ENCODE results near the gene CFTR. TPM values are rescaled to one million over a fixed set of nuclear protein-coding genes. Genes with fewer than 3 reads are reported as not detected.

The CFTR gene
- total RNA-seq, 2 experiments from 2014 or later, result not detected

DNA sequence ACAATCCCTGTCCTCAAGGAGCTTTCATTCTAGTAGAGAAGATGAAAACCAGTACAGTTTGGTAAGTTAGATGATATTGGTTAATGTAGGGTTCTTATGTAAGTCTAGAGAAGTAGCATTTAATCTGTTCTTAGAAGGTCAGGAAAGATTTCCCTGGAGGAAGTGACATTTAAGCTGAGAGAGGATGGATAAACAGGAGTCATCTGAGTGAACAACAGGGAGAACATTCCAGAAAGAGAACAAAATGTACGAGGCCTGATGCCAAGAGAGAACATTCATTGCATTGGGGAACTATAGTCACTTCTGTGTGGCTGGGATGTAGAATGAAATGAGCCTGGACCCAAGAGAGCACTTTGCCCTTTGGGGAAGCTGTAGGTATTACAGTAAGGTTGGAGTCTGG is 88.0 kb downstream of the CFTR start:
- no peaks in the 10 kb centered on the region for H3K9me3 Mint-ChIP-seq
- intact Hi-C loops (cut with DNase I, micrococcal nuclease), result no loop called here
- CTCF ChIA-PET, result no interaction called here
- ATAC-seq (ENCODE audit: poor library complexity) (no peak), DNase-seq (no peak)
- Histone ChIP-seq H3K4me3 (ENCODE audit: low read length) (no peak overlapping the region), H3K4me1 (ENCODE audit: insufficient read depth, low read length) (no peaks in the 10 kb centered on the region), H3K9me3 (ENCODE audit: control insufficient read depth in 1 of 2, insufficient read depth in 1 of 2, low read length in 2 of 2) (no peaks in the 10 kb centered on the region), H3K36me3 (ENCODE audit: insufficient read depth, low read length) (no peaks in the 10 kb centered on the region), H3K27ac (ENCODE audit: low read depth in 1 of 2, low read length in 2 of 2) (no peak overlapping the region), H3K27me3 (ENCODE audit: control insufficient read depth in 1 of 2, insufficient read depth in 2 of 2, low read length in 2 of 2) (no peaks in the 10 kb centered on the region)
- no peak overlapping the region for H3K27ac Mint-ChIP-seq
- POLR2A ChIA-PET, result no interaction called here
- H3K4me1 Mint-ChIP-seq (ENCODE audit: low read depth), result no peaks in the 10 kb centered on the region
- TF ChIP-seq, protein P1, sequence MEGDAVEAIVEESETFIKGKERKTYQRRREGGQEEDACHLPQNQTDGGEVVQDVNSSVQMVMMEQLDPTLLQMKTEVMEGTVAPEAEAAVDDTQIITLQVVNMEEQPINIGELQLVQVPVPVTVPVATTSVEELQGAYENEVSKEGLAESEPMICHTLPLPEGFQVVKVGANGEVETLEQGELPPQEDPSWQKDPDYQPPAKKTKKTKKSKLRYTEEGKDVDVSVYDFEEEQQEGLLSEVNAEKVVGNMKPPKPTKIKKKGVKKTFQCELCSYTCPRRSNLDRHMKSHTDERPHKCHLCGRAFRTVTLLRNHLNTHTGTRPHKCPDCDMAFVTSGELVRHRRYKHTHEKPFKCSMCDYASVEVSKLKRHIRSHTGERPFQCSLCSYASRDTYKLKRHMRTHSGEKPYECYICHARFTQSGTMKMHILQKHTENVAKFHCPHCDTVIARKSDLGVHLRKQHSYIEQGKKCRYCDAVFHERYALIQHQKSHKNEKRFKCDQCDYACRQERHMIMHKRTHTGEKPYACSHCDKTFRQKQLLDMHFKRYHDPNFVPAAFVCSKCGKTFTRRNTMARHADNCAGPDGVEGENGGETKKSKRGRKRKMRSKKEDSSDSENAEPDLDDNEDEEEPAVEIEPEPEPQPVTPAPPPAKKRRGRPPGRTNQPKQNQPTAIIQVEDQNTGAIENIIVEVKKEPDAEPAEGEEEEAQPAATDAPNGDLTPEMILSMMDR (IDR thresholded peaks at IDR 0.05), result no peak
- H3K36me3 Mint-ChIP-seq (ENCODE audit: low read depth), result no peaks in the 10 kb centered on the region
- H3K4me3 Mint-ChIP-seq, result no peak overlapping the region
- no peaks in the 10 kb centered on the region for H3K27me3 Mint-ChIP-seq

DNA sequence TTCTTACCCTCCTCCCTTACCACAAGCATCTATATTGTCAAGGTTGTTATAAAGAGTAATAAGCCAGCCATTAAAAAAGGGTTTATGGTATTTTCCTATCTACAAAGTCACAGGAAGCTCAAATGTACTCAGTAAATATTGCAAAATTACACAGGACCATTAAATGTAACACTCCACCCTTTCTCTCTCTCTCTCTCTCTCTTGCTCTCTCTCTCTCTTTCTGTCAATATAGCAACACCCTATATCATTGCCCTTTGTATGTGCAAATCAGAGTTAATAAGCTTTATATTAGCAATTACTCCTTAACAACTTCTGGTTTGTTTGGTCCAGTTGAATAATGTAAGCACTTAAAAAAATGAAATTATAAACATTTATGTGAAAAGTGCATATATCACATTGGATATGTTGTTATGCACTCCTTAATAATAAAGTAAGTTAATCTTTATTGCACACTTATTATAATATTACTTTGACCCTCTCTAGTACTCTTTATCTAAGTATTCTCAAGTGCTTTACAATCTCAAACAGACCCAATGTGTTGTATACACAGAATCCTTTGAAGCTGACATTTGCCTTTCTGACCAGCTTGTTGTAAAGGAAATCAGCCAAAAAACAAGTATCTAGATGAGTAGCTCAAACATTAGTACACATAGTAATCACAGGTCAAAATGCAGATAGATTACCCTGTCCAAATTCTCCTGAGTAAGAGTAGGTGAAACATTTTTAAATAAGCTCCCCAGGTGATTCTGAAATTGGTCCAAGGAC is 93.2 kb downstream of the CFTR start:
- ChIA-PET POLR2A (no interaction called here), CTCF (no interaction called here)
- no peak overlapping the region for H3K4me3 ChIP-seq (ENCODE audit: low read length)
- no peaks in the 10 kb centered on the region for H3K36me3 ChIP-seq (ENCODE audit: insufficient read depth, low read length)
- Mint-ChIP-seq H3K4me3 (no peak overlapping the region), H3K9me3 (no peaks in the 10 kb centered on the region), H3K36me3 (ENCODE audit: low read depth) (no peaks in the 10 kb centered on the region), H3K4me1 (ENCODE audit: low read depth) (no peaks in the 10 kb centered on the region), H3K27ac (no peak overlapping the region), H3K27me3 (no peaks in the 10 kb centered on the region)
- H3K27me3 ChIP-seq (ENCODE audit: control insufficient read depth in 1 of 2, insufficient read depth in 2 of 2, low read length in 2 of 2), result no peaks in the 10 kb centered on the region
- DNase-seq (no peak), ATAC-seq (ENCODE audit: poor library complexity) (no peak)
- TF ChIP-seq, protein P1 (IDR thresholded peaks at IDR 0.05), result no peak
- intact Hi-C loops (cut with DNase I, micrococcal nuclease), result no loop called here
- H3K9me3 ChIP-seq (ENCODE audit: control insufficient read depth in 1 of 2, insufficient read depth in 1 of 2, low read length in 2 of 2), result no peaks in the 10 kb centered on the region
- H3K27ac ChIP-seq (ENCODE audit: low read depth in 1 of 2, low read length in 2 of 2), result no peak overlapping the region
- H3K4me1 ChIP-seq (ENCODE audit: insufficient read depth, low read length), result no peaks in the 10 kb centered on the region

DNA sequence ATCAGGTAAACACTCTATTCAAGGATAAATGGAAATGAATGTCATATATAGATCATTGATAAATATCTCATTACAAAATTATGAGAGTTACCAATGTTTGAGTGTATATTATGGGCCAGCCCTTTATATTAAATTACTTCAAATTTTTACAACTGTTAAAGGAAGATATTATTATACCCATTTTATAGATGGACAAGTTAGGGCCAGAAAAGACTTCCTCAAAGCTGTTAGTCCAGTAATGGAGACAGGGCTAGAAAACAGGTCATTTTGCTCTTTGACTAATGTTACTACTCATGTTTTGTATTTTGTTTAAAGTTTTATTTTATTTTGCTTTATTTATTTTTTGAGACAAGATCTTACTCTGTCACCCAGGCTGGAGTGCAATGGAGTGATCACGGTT is 101.6 kb downstream of the CFTR start:
- Mint-ChIP-seq H3K4me3 (no peak overlapping the region), H3K4me1 (ENCODE audit: low read depth) (no peaks in the 10 kb centered on the region), H3K9me3 (peaks cover 3% of the 10 kb centered on the region), H3K27me3 (no peaks in the 10 kb centered on the region), H3K27ac (no peak overlapping the region), H3K36me3 (ENCODE audit: low read depth) (no peaks in the 10 kb centered on the region)
- Histone ChIP-seq H3K27ac (ENCODE audit: low read depth in 1 of 2, low read length in 2 of 2) (no peak overlapping the region), H3K36me3 (ENCODE audit: insufficient read depth, low read length) (no peaks in the 10 kb centered on the region), H3K4me1 (ENCODE audit: insufficient read depth, low read length) (no peaks in the 10 kb centered on the region), H3K9me3 (ENCODE audit: control insufficient read depth in 1 of 2, insufficient read depth in 1 of 2, low read length in 2 of 2) (no peaks in the 10 kb centered on the region), H3K4me3 (ENCODE audit: low read length) (no peak overlapping the region), H3K27me3 (ENCODE audit: control insufficient read depth in 1 of 2, insufficient read depth in 2 of 2, low read length in 2 of 2) (no peaks in the 10 kb centered on the region)
- ATAC-seq (ENCODE audit: poor library complexity) (no peak), DNase-seq (no peak)
- CTCF ChIA-PET, result no interaction called here
- POLR2A ChIA-PET, result no interaction called here
- TF ChIP-seq, protein P1 (IDR thresholded peaks at IDR 0.05), result no peak
- intact Hi-C loops (cut with DNase I, micrococcal nuclease), result no loop called here

Measured in CD4-positive, alpha-beta T cell (primary cell).